ENCODE data around the gene KLRC1.
"Not testable (repeated sequence)": the region's sequence is repeated elsewhere in the genome, so short reads cannot be mapped to it uniquely, and the experiment has no call there.

Gene KLRC1

DNA sequence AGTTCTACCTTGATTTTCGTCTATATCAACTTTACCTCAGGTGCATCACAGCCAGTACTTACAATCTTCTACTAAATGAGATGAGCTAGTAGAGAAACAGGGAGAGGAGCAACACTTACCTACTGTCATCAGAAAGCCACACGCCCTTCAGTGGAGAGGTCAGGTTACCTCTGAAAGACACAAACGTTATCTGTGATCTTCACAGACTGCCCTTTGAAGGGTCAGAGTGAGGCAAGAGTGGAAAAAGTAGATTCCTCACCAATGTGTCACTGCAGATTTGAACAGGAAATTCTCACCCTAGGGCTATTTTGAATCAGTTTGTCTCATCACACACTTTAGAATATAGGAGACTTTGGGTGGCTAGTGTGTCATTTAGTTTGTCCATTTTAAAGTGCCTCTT is 31.0 kb downstream of the KLRC1 start:
- H4K20me1 ChIP-seq (ENCODE audit: insufficient read depth); H3K79me2 ChIP-seq (ENCODE audit: insufficient read depth, low read depth); H3K27ac ChIP-seq: not testable (repeated sequence)

GRCh38 chr12:10420334-10420733 is 32.8 kb downstream of the KLRC1 start, which contains the start of gene KLRC3:
KLRC3 (minus strand) TSS chr12:10420595; CDS start chr12:10420550, 45 bp downstream.
- not testable (repeated sequence) for H3K4me2 ChIP-seq; H3K9ac ChIP-seq; H3K36me3 ChIP-seq (ENCODE audit: insufficient read depth); H3K79me2 ChIP-seq (ENCODE audit: insufficient read depth, low read depth); H3K4me3 ChIP-seq (IDR thresholded peaks at IDR 0.05; ENCODE audit: insufficient read depth, low read depth, low read length); H2AFZ ChIP-seq (ENCODE audit: low read depth); H3K27ac ChIP-seq; H3K4me1 ChIP-seq (ENCODE audit: low read depth, poor library complexity, severe bottlenecking); H4K20me1 ChIP-seq (ENCODE audit: insufficient read depth); H3K27me3 ChIP-seq (ENCODE audit: insufficient read depth, low read depth)

More for the DNA sequence above, 31.0 kb downstream of the KLRC1 start:
- H3K4me2 ChIP-seq; H2AFZ ChIP-seq (ENCODE audit: low read depth); H3K4me1 ChIP-seq (ENCODE audit: low read depth, poor library complexity, severe bottlenecking); H3K9ac ChIP-seq; H3K36me3 ChIP-seq (ENCODE audit: insufficient read depth); H3K27me3 ChIP-seq (ENCODE audit: insufficient read depth, low read depth); H3K4me3 ChIP-seq (IDR thresholded peaks at IDR 0.05; ENCODE audit: insufficient read depth, low read depth, low read length): not testable (repeated sequence)

- Histone ChIP-seq H3K4me2 (no peak within 1 kb of the TSS), H3K4me1 (ENCODE audit: low read depth, poor library complexity, severe bottlenecking) (peaks cover 15% of the 10 kb centered on the region), H2AFZ (ENCODE audit: low read depth) (no peak within 1 kb of the TSS), H3K36me3 (ENCODE audit: insufficient read depth) (no peaks in the 10 kb centered on the region), H4K20me1 (ENCODE audit: insufficient read depth) (no peaks in the 10 kb centered on the region), H3K27me3 (ENCODE audit: insufficient read depth, low read depth) (no peaks in the 10 kb centered on the region), H3K79me2 (ENCODE audit: insufficient read depth, low read depth) (no peaks in the 10 kb centered on the region), H3K27ac (no peak within 1 kb of the TSS), H3K4me3 (IDR thresholded peaks at IDR 0.05; ENCODE audit: insufficient read depth, low read depth, low read length) (no peak within 1 kb of the TSS), H3K9ac (no peak within 1 kb of the TSS)
- TF ChIP-seq, protein P1, sequence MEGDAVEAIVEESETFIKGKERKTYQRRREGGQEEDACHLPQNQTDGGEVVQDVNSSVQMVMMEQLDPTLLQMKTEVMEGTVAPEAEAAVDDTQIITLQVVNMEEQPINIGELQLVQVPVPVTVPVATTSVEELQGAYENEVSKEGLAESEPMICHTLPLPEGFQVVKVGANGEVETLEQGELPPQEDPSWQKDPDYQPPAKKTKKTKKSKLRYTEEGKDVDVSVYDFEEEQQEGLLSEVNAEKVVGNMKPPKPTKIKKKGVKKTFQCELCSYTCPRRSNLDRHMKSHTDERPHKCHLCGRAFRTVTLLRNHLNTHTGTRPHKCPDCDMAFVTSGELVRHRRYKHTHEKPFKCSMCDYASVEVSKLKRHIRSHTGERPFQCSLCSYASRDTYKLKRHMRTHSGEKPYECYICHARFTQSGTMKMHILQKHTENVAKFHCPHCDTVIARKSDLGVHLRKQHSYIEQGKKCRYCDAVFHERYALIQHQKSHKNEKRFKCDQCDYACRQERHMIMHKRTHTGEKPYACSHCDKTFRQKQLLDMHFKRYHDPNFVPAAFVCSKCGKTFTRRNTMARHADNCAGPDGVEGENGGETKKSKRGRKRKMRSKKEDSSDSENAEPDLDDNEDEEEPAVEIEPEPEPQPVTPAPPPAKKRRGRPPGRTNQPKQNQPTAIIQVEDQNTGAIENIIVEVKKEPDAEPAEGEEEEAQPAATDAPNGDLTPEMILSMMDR (conservative IDR thresholded peaks at IDR 0.05; ENCODE audit: low read depth, low read length), result no peak
Observed at GRCh38 chr12:10409392-10409791, 43.8 kb downstream of the KLRC1 start, which contains the start of gene KLRC4. KLRC4 (minus strand) TSS chr12:10409757; CDS start chr12:10409575, 182 bp downstream.

GRCh38 chr12:10408842-10409241 is 44.3 kb downstream of the KLRC1 start:
- peaks cover 15% of the 10 kb centered on the region for H3K4me1 ChIP-seq (ENCODE audit: low read depth, poor library complexity, severe bottlenecking)
- TF ChIP-seq, protein P1 (conservative IDR thresholded peaks at IDR 0.05; ENCODE audit: low read depth, low read length), result no peak
- H3K27me3 ChIP-seq (ENCODE audit: insufficient read depth, low read depth), result no peaks in the 10 kb centered on the region
- no peaks in the 10 kb centered on the region for H3K79me2 ChIP-seq (ENCODE audit: insufficient read depth, low read depth)
- no peak overlapping the region for H2AFZ ChIP-seq (ENCODE audit: low read depth)
- H3K36me3 ChIP-seq (ENCODE audit: insufficient read depth), result no peaks in the 10 kb centered on the region
- no peaks in the 10 kb centered on the region for H4K20me1 ChIP-seq (ENCODE audit: insufficient read depth)
- H3K4me2 ChIP-seq, result no peak overlapping the region
- no peak overlapping the region for H3K9ac ChIP-seq
- no peak overlapping the region for H3K4me3 ChIP-seq (IDR thresholded peaks at IDR 0.05; ENCODE audit: insufficient read depth, low read depth, low read length)
- no peak overlapping the region for H3K27ac ChIP-seq

GRCh38 chr12:10406725-10407124 is 46.5 kb downstream of the KLRC1 start:
- H3K9ac ChIP-seq, result no peak overlapping the region
- H3K27ac ChIP-seq, result no peak overlapping the region
- no peak overlapping the region for H3K4me3 ChIP-seq (IDR thresholded peaks at IDR 0.05; ENCODE audit: insufficient read depth, low read depth, low read length)
- H3K4me2 ChIP-seq, result no peak overlapping the region
- TF ChIP-seq, protein P1 (conservative IDR thresholded peaks at IDR 0.05; ENCODE audit: low read depth, low read length), result no peak
- H3K79me2 ChIP-seq (ENCODE audit: insufficient read depth, low read depth), result no peaks in the 10 kb centered on the region
- no peaks in the 10 kb centered on the region for H3K36me3 ChIP-seq (ENCODE audit: insufficient read depth)
- H3K27me3 ChIP-seq (ENCODE audit: insufficient read depth, low read depth), result no peaks in the 10 kb centered on the region
- peaks cover 13% of the 10 kb centered on the region for H3K4me1 ChIP-seq (ENCODE audit: low read depth, poor library complexity, severe bottlenecking)
- H2AFZ ChIP-seq (ENCODE audit: low read depth), result no peak overlapping the region
- no peaks in the 10 kb centered on the region for H4K20me1 ChIP-seq (ENCODE audit: insufficient read depth)
